Astrocyte (in vitro differentiated cells and primary cell): ENCODE results near the gene ATP5MC2.

Source experiments
- EZH2 ChIP-seq: IDR thresholded peaks from 2 replicates; pipeline ENCODE4 v1.6.1; 2012; ENCODE audit warnings: mild to moderate bottlenecking, low read length, inconsistent platforms; ENCODE audit not compliant: insufficient read depth
- TF ChIP-seq, protein P1 (sequence below): IDR thresholded peaks from 2 replicates; pipeline ENCODE4 v1.5.1; 2011; ENCODE audit warnings: low read depth, mild to moderate bottlenecking, inconsistent platforms, low read length, moderate library complexity; ENCODE audit not compliant: insufficient read depth

DNA sequence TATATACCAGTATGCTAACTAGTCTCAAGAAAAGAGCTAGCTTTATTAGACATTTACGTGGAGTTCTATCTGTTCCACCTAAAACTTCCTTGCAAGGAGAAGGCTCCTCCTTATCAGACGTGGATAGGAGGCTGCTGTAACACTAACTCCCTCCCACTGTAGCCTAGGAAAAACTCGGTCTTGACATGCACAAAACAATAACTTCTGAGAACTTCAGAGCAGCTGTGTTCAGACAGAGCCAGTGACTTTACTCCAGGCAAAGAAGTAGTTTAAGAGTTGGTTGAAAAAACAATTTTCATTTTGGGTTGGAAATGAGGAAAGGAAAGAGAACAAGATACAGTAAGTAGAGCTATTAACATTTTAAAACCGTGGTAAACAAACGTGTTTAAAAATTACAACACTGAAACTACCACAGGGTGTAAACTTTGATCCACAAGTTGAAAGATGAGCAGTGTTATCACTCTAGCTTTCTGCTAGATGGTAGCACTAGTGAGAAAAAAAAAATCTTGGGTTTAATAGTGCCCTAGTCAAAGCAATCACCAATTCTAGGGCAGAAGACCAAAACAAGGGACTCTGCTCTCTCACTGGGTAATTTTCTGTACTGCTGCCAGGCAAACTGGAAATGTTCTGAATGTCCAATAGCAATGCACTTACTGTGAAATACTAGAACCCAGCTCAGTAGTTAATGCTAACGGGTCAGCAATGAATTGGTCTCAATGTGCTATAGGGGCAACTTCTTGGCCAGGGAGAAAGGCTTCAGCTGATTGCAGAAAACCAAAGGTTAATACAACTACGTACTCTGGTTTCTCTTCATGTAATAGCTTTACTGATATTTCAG is 52.1 kb downstream of the ATP5MC2 start:
- no peak for TF ChIP-seq EZH2
- TF ChIP-seq, protein P1, sequence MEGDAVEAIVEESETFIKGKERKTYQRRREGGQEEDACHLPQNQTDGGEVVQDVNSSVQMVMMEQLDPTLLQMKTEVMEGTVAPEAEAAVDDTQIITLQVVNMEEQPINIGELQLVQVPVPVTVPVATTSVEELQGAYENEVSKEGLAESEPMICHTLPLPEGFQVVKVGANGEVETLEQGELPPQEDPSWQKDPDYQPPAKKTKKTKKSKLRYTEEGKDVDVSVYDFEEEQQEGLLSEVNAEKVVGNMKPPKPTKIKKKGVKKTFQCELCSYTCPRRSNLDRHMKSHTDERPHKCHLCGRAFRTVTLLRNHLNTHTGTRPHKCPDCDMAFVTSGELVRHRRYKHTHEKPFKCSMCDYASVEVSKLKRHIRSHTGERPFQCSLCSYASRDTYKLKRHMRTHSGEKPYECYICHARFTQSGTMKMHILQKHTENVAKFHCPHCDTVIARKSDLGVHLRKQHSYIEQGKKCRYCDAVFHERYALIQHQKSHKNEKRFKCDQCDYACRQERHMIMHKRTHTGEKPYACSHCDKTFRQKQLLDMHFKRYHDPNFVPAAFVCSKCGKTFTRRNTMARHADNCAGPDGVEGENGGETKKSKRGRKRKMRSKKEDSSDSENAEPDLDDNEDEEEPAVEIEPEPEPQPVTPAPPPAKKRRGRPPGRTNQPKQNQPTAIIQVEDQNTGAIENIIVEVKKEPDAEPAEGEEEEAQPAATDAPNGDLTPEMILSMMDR: no peak
